WERI-Rb-1 (cell line): ENCODE results near the gene CNIH3.

Experiments used
- DNase-seq: peaks from one replicate; pipeline ENCODE4 v3.0.0-alpha.2; 2020
- H3K27ac ChIP-seq: fragments of 250-450 bp; sonication (Bioruptor Pico); 2 replicates; pipeline ENCODE4 v1.5.1; 2020; ENCODE audit warnings: mild to moderate bottlenecking, moderate library complexity
- H3K27me3 ChIP-seq: fragments of 250-450 bp; sonication (Bioruptor Pico); 2 replicates; pipeline ENCODE4 v1.5.1; 2021; ENCODE audit warnings: mild to moderate bottlenecking, low read depth, moderate library complexity; ENCODE audit not compliant: insufficient read depth, severe bottlenecking
- H3K36me3 ChIP-seq: fragments of 250-450 bp; sonication (Bioruptor Pico); 2 replicates; pipeline ENCODE4 v1.5.1; 2020; ENCODE audit warnings: mild to moderate bottlenecking, moderate library complexity
- H3K4me3 ChIP-seq: 2 replicates; pipeline ENCODE4 v1.5.1; 2011; ENCODE audit warnings: low read depth, mild to moderate bottlenecking, control low read depth, low read length
- H3K9me3 ChIP-seq: fragments of 250-450 bp; sonication (Bioruptor Pico); 2 replicates; pipeline ENCODE4 v1.5.1; 2021; ENCODE audit warnings: mild to moderate bottlenecking, moderate library complexity; ENCODE audit not compliant: severe bottlenecking
- TF ChIP-seq, protein P1 (sequence below): IDR thresholded peaks from 2 replicates; pipeline ENCODE4 v1.5.1; 2011; ENCODE audit warnings: low read depth, mild to moderate bottlenecking, control low read depth, inconsistent platforms, low read length

Gene CNIH3

DNA sequence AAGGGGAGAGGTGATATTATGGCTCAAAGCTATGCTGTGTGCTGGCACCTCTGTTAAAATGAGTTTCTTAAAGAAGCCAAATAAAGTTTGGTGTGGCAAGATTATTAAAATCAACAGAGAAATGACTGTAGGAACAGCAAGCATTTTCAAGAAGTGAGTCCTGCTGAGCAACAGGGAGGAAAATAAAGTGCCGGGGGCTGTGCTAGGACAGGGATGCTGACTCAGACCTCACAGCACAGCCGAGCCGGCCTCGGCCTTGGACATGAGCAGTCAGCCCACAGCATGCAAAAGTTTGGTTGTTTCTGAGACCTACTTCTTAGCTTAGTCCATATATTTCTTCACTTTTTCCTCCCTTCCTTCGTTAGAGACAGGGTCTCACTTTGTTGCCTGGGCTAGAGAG lies 19.2 kb downstream of the CNIH3 start:
- H3K9me3 ChIP-seq = no peaks in the 10 kb centered on the region
- H3K27ac ChIP-seq = no peak overlapping the region
- no peaks in the 10 kb centered on the region for H3K36me3 ChIP-seq
- DNase-seq = no peak
- H3K27me3 ChIP-seq = no peaks in the 10 kb centered on the region
- no peak overlapping the region for H3K4me3 ChIP-seq
- TF ChIP-seq, protein P1, sequence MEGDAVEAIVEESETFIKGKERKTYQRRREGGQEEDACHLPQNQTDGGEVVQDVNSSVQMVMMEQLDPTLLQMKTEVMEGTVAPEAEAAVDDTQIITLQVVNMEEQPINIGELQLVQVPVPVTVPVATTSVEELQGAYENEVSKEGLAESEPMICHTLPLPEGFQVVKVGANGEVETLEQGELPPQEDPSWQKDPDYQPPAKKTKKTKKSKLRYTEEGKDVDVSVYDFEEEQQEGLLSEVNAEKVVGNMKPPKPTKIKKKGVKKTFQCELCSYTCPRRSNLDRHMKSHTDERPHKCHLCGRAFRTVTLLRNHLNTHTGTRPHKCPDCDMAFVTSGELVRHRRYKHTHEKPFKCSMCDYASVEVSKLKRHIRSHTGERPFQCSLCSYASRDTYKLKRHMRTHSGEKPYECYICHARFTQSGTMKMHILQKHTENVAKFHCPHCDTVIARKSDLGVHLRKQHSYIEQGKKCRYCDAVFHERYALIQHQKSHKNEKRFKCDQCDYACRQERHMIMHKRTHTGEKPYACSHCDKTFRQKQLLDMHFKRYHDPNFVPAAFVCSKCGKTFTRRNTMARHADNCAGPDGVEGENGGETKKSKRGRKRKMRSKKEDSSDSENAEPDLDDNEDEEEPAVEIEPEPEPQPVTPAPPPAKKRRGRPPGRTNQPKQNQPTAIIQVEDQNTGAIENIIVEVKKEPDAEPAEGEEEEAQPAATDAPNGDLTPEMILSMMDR = no peak

- Histone ChIP-seq H3K27ac (no peak overlapping the region), H3K36me3 (no peaks in the 10 kb centered on the region), H3K4me3 (no peak overlapping the region), H3K27me3 (no peaks in the 10 kb centered on the region), H3K9me3 (no peaks in the 10 kb centered on the region)
- DNase-seq = no peak
- TF ChIP-seq, protein P1 = no peak
Measured at GRCh38 chr1:224637515-224637914, 21.4 kb downstream of the CNIH3 start.

DNA sequence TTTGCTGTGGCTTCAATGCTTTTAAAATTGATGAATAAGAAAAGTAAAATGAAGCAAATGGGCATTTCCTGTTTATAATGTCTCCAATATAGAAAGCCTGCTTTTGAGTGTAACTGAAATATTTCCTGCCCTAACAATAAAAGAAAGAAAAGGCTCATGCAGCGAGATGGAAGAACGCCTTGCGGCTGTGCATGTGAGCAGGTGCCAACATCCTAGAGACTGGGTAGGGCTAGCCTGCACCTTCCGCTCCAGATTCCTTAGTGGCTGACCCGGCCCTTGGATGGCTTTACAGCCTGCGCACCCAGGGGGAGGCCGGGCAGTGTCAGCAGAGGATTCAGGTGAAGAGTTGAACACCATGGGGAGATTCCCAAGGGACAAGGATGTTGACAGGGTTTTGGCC lies 21.8 kb downstream of the CNIH3 start:
- H3K27ac ChIP-seq = no peak overlapping the region
- no peak for DNase-seq
- no peaks in the 10 kb centered on the region for H3K36me3 ChIP-seq
- TF ChIP-seq, protein P1 = no peak
- H3K27me3 ChIP-seq = no peaks in the 10 kb centered on the region
- H3K9me3 ChIP-seq = no peaks in the 10 kb centered on the region
- H3K4me3 ChIP-seq = no peak overlapping the region

GRCh38 chr1:224639426-224639975 lies 23.4 kb downstream of the CNIH3 start:
- H3K36me3 ChIP-seq = no peaks in the 10 kb centered on the region
- TF ChIP-seq, protein P1 = no peak
- no peaks in the 10 kb centered on the region for H3K27me3 ChIP-seq
- H3K27ac ChIP-seq = no peak overlapping the region
- no peaks in the 10 kb centered on the region for H3K9me3 ChIP-seq
- H3K4me3 ChIP-seq = no peak overlapping the region
- no peak for DNase-seq

- DNase-seq = no peak
- Histone ChIP-seq H3K36me3 (no peaks in the 10 kb centered on the region), H3K27ac (no peak overlapping the region), H3K27me3 (no peaks in the 10 kb centered on the region), H3K4me3 (no peak overlapping the region), H3K9me3 (no peaks in the 10 kb centered on the region)
- TF ChIP-seq, protein P1 = no peak
Measured at GRCh38 chr1:224640018-224640417, 23.9 kb downstream of the CNIH3 start.

DNA sequence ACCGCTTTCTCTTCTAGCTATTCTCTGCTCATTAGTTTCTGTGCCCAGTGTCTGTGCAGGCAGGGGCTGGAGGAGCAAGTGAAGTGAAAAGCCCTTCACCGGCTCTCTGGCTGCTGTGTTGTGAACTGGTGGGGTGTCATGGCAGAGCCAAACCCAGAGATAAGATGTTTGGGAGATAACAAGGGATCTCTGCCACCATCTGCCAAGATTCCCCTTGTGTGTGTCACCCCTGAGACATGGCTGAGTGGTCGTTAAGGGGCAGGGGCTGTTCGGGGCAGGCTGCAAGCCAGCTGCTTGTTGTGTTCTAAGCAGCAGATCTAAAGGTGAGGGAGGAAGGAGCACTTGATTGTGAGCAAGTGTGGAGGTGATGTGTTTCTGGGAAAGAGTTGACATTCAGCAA lies 24.5 kb downstream of the CNIH3 start:
- no peaks in the 10 kb centered on the region for H3K27me3 ChIP-seq
- H3K36me3 ChIP-seq = no peaks in the 10 kb centered on the region
- no peak for DNase-seq
- H3K9me3 ChIP-seq = no peaks in the 10 kb centered on the region
- TF ChIP-seq, protein P1 = no peak
- no peak overlapping the region for H3K4me3 ChIP-seq
- H3K27ac ChIP-seq = no peak overlapping the region
